GM23338 (cell line): ENCODE results near the gene CD80. TPM values are rescaled to one million over a fixed set of nuclear protein-coding genes. Genes with fewer than 3 reads are reported as not detected.

Experiments
- ATAC-seq: fragments of 200-7000 bp; cut with Tn5 transposase; 3 replicates; pipeline ENCODE4 v1.9.1; 2020
- DNase-seq: peaks from one replicate; pipeline ENCODE4 v3.0.0-alpha.2; 2015; ENCODE audit warnings: low spot score
- H2AFZ ChIP-seq: fragments of 200-600 bp; sonication (generic); 2 replicates; pipeline ENCODE4 v1.8.0; 2016; ENCODE audit warnings: antibody characterized with exemption, mild to moderate bottlenecking, moderate library complexity
- H3F3A ChIP-seq: fragments of 200-600 bp; sonication (generic); replicated peaks from 2 replicates; pipeline ENCODE4 v1.8.0; 2017; ENCODE audit warnings: antibody characterized with exemption, mixed run types, low read depth
- H3K27ac ChIP-seq: fragments of 200-600 bp; sonication (generic); 2 replicates; pipeline ENCODE4 v1.6.1; 2016; ENCODE audit warnings: low read depth
- H3K27me3 ChIP-seq: fragments of 200-600 bp; sonication (generic); 2 replicates; pipeline ENCODE4 v1.8.0; 2016; ENCODE audit warnings: mild to moderate bottlenecking, mixed run types, moderate library complexity; ENCODE audit not compliant: insufficient read depth
- H3K36me3 ChIP-seq: fragments of 200-600 bp; sonication (generic); 2 replicates; pipeline ENCODE4 v1.8.0; 2016; ENCODE audit warnings: mild to moderate bottlenecking; ENCODE audit not compliant: insufficient read depth
- H3K4me1 ChIP-seq: fragments of 200-600 bp; sonication (generic); 2 replicates; pipeline ENCODE4 v1.8.0; 2016; ENCODE audit warnings: mild to moderate bottlenecking, moderate library complexity; ENCODE audit not compliant: insufficient read depth
- H3K4me2 ChIP-seq: fragments of 200-600 bp; sonication (generic); 2 replicates; pipeline ENCODE4 v1.7.1; 2017; ENCODE audit warnings: mixed run types
- H3K4me3 ChIP-seq: fragments of 200-600 bp; sonication (generic); 2 replicates; pipeline ENCODE4 v1.6.1; 2016; ENCODE audit warnings: mixed run types
- H3K79me2 ChIP-seq: fragments of 200-600 bp; sonication (generic); replicated peaks from 2 replicates; pipeline ENCODE4 v1.8.0; 2017; ENCODE audit warnings: mild to moderate bottlenecking; ENCODE audit not compliant: insufficient read depth
- H3K9me2 ChIP-seq: fragments of 200-600 bp; sonication (generic); 2 replicates; pipeline ENCODE4 v1.8.0; 2017; ENCODE audit not compliant: insufficient read depth
- H4K20me1 ChIP-seq: fragments of 200-600 bp; sonication (generic); replicated peaks from 2 replicates; pipeline ENCODE4 v1.8.0; 2017; ENCODE audit warnings: mild to moderate bottlenecking; ENCODE audit not compliant: insufficient read depth
- H3K27ac Mint-ChIP-seq: 2 replicates; pipeline ENCODE4 v1.8.0; 2020; ENCODE audit warnings: inconsistent platforms, mild to moderate bottlenecking, moderate library complexity, mixed read lengths
- H3K27me3 Mint-ChIP-seq: 3 replicates; pipeline ENCODE4 v1.8.0; 2022; ENCODE audit warnings: low read depth, mild to moderate bottlenecking, moderate library complexity, mixed read lengths, inconsistent platforms; ENCODE audit not compliant: insufficient read depth, poor library complexity
- H3K36me3 Mint-ChIP-seq: 3 replicates; pipeline ENCODE4 v1.8.0; 2021; ENCODE audit warnings: low read depth, mild to moderate bottlenecking, inconsistent platforms, moderate library complexity, mixed read lengths
- H3K4me1 Mint-ChIP-seq: 3 replicates; pipeline ENCODE4 v1.8.0; 2020; ENCODE audit warnings: mild to moderate bottlenecking, inconsistent platforms, mixed read lengths
- H3K4me3 Mint-ChIP-seq: 3 replicates; pipeline ENCODE4 v1.8.0; 2021; ENCODE audit warnings: moderate library complexity, mild to moderate bottlenecking, inconsistent platforms, mixed read lengths
- H3K9me3 Mint-ChIP-seq: 3 replicates; pipeline ENCODE4 v1.8.0; 2020; ENCODE audit warnings: moderate library complexity, mild to moderate bottlenecking, inconsistent platforms, mixed read lengths
- CREB1 ChIP-seq: fragments of 250-450 bp; sonication (Bioruptor Pico); IDR thresholded peaks from 2 replicates; pipeline ENCODE4 v1.5.0; 2020; ENCODE audit warnings: low read depth, mild to moderate bottlenecking, moderate library complexity
- EZH2 ChIP-seq: fragments of 200-600 bp; sonication (generic); IDR thresholded peaks from one replicate; pipeline ENCODE4 v1.8.0; 2017; ENCODE audit warnings: antibody characterized with exemption, mild to moderate bottlenecking, low read depth; ENCODE audit not compliant: unreplicated experiment
- EZH2phosphoT487 ChIP-seq: fragments of 200-600 bp; sonication (generic); IDR thresholded peaks from one replicate; pipeline ENCODE4 v1.8.1; 2018; ENCODE audit warnings: antibody characterized with exemption; ENCODE audit not compliant: unreplicated experiment
- STAT1 ChIP-seq: IDR thresholded peaks from one replicate; pipeline ENCODE4 v1.6.1; 2016; ENCODE audit warnings: antibody characterized with exemption; ENCODE audit not compliant: unreplicated experiment
- ZNF462 ChIP-seq: fragments of 250-450 bp; sonication (Bioruptor Pico); IDR thresholded peaks from 2 replicates; pipeline ENCODE4 v1.5.0; 2020; ENCODE audit warnings: mild to moderate bottlenecking, moderate library complexity
- polyA plus RNA-seq: library from polyadenylated mRNA; unstranded; fragments of >200 nt; fragmentation: Nextera tagmentation; extraction: Ambion mirVana; gene quantifications from 2 replicates; pipeline ENCODE4 v1.2.1, GENCODE V29; 2016
- total RNA-seq: library from RNA; depleted of rRNA; stranded (reverse); fragments of >200 nt; shearing (Covaris generic); gene quantifications from 2 replicates; pipeline ENCODE4 v1.2.3, GENCODE V29; 2014
- TF ChIP-seq, protein P1 (sequence below): IDR thresholded peaks from one replicate; pipeline ENCODE4 v1.6.1; 2018; ENCODE audit warnings: antibody characterized with exemption; ENCODE audit not compliant: unreplicated experiment

Gene CD80
- total and polyA plus RNA-seq, 2 experiments from 2014 or later, result not detected

- TF ChIP-seq ZNF462, result no peak
- TF ChIP-seq EZH2, result no peak
These were observed 1.5 kb downstream of the CD80 start (continued) for GRCh38 chr3:119557877-119558269.

GRCh38 chr3:119557192-119557876 is 2.1 kb downstream of the CD80 start:
- peaks cover 3% of the 10 kb centered on the region; the same call in 1 of the 3 replicates for H3K4me1 Mint-ChIP-seq
- H3F3A ChIP-seq, result no peaks in the 10 kb centered on the region
- no peak overlapping the region for H3K4me3 Mint-ChIP-seq
- no peak overlapping the region for H2AFZ ChIP-seq
- H3K27me3 Mint-ChIP-seq, result no peaks in the 10 kb centered on the region
- no peaks in the 10 kb centered on the region for H3K79me2 ChIP-seq
- H3K27ac ChIP-seq, result no peak overlapping the region
- H3K36me3 ChIP-seq, result no peaks in the 10 kb centered on the region
- ATAC-seq (no peak), DNase-seq (no peak)
- H3K9me3 Mint-ChIP-seq, result no peaks in the 10 kb centered on the region
- no peaks in the 10 kb centered on the region for H3K4me1 ChIP-seq
- H3K27me3 ChIP-seq, result no peaks in the 10 kb centered on the region
- H4K20me1 ChIP-seq, result no peaks in the 10 kb centered on the region
- no peak overlapping the region for H3K4me2 ChIP-seq
- H3K36me3 Mint-ChIP-seq, result no peaks in the 10 kb centered on the region
- H3K9me2 ChIP-seq, result 0 out of 2 replicates have a peak, but pooled peaks cover 3% of the 10 kb centered on the region
- no peak overlapping the region for H3K27ac Mint-ChIP-seq
- no peak overlapping the region for H3K4me3 ChIP-seq
- TF ChIP-seq STAT1 (no peak), CREB1 (no peak), EZH2phosphoT487 (no peak)
- TF ChIP-seq, protein P1, sequence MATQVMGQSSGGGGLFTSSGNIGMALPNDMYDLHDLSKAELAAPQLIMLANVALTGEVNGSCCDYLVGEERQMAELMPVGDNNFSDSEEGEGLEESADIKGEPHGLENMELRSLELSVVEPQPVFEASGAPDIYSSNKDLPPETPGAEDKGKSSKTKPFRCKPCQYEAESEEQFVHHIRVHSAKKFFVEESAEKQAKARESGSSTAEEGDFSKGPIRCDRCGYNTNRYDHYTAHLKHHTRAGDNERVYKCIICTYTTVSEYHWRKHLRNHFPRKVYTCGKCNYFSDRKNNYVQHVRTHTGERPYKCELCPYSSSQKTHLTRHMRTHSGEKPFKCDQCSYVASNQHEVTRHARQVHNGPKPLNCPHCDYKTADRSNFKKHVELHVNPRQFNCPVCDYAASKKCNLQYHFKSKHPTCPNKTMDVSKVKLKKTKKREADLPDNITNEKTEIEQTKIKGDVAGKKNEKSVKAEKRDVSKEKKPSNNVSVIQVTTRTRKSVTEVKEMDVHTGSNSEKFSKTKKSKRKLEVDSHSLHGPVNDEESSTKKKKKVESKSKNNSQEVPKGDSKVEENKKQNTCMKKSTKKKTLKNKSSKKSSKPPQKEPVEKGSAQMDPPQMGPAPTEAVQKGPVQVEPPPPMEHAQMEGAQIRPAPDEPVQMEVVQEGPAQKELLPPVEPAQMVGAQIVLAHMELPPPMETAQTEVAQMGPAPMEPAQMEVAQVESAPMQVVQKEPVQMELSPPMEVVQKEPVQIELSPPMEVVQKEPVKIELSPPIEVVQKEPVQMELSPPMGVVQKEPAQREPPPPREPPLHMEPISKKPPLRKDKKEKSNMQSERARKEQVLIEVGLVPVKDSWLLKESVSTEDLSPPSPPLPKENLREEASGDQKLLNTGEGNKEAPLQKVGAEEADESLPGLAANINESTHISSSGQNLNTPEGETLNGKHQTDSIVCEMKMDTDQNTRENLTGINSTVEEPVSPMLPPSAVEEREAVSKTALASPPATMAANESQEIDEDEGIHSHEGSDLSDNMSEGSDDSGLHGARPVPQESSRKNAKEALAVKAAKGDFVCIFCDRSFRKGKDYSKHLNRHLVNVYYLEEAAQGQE, result no peak
